ENCODE measurements around the gene SLC28A2. TPM values are rescaled to one million over a fixed set of nuclear protein-coding genes. Genes with fewer than 3 reads are reported as not detected.
"Not testable (repeated sequence)": the region's sequence is repeated elsewhere in the genome, so short reads cannot be mapped to it uniquely, and the experiment has no call there.

The SLC28A2 gene
- total RNA-seq, 4 donors from 2014 or later: not detected

DNA sequence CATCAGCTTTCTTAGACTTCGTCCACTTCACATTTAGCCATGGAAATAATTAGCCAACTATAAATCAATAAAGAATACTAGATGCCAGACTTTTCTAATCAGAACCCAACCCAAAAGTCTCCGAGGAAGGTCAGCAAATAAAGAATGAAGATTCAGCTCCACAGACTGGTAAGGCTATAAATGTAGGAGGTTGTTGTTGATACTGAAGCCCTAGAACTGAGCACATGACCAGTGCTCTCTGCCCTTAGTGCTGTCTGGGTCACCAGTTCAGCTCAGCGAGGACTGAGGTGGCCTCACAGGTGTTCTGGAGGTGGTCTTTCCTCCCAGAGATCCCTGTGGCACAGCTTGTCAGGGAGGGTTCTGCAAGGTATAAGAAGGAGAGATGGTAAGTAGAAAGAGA lies 20.9 kb upstream of the SLC28A2 start:
- intact Hi-C loops (cut with DNase I; ENCODE audit: low total_unique reads): no loop called here
- TF ChIP-seq POLR2A (IDR thresholded peaks at IDR 0.05) (no peak), CTCF (IDR thresholded peaks at IDR 0.05) (no peak)
- 71 to 77% methylated on average over 3 of the region's 3 CpGs for WGBS, 2 donors
- DNase-seq (ENCODE audit: low spot score in 2 of 2): no peak
- H3K4me3 ChIP-seq (ENCODE audit: low read depth, poor library complexity, severe bottlenecking): no peak overlapping the region

GRCh38 chr15:45231864-45232562 lies 20.0 kb upstream of the SLC28A2 start:
- no peak overlapping the region for H3K4me3 ChIP-seq (ENCODE audit: low read depth, poor library complexity, severe bottlenecking)
- TF ChIP-seq CTCF (IDR thresholded peaks at IDR 0.05): no peak
- no peak for TF ChIP-seq POLR2A (IDR thresholded peaks at IDR 0.05)
- DNase-seq (ENCODE audit: low spot score in 2 of 2): no peak
- intact Hi-C loops (cut with DNase I; ENCODE audit: low total_unique reads): no loop called here
- WGBS, 2 donors: 86 to 89% methylated on average over 4 of the region's 4 CpGs

DNA sequence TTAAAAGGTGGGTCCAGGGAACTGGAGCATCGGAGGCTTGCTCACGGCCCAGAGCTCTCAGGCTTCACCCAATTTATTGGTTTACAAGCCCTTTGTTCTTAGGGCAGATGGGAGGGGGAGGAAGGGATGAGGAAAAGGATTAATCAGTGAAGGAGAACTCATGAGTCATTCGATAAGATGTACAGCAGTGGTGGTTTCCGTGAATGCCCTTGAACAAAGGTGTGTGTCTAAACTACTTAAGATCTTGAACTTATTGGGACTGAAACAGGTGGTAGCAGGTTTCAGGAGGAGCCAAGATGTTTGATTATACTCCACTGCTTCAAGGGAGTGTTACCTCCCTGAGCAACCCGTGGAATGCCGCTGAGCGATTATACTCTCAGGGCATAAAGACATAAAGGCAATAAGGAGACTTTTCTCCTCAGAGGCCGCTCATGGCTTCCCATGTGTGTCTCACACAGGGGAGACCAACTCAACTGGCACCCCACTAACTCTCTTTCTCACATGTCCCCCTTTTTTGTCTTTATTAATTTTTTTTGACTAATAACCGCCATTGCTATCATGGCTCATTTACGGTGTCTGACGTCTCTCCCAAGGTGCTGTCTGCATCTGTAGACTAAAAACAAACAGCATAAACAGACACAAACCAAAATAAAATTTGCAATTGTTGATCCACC lies 17.3 kb upstream of the SLC28A2 start:
- intact Hi-C loops (cut with DNase I; ENCODE audit: low total_unique reads): no loop called here
- 68 to 86% methylated on average over 11 of the region's 11 CpGs for WGBS, 2 donors
- TF ChIP-seq POLR2A (IDR thresholded peaks at IDR 0.05): no peak
- TF ChIP-seq CTCF (IDR thresholded peaks at IDR 0.05): no peak
- DNase-seq (ENCODE audit: low spot score in 2 of 2): no peak
- H3K4me3 ChIP-seq (ENCODE audit: low read depth, poor library complexity, severe bottlenecking): no peak overlapping the region

DNA sequence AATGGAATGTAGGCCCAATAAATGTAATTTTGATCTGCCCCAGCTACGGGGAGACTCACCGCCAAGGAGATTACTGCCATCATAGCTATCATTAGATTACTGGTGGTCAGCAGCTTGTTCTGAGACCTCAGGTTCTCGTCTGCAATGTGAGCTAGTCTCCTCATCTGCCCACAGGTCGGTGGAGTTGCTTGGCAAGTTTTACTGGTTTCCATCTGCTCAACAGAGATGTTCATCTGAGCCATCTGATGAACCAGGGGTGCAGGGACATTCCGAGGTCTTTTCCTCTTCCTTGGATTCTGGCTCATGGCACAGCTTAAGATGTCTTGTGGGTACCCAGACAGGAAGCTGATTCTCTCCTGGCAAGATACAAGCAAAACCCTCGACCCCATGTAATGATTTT lies 15.2 kb upstream of the SLC28A2 start:
- H3K4me3 ChIP-seq (ENCODE audit: low read depth, poor library complexity, severe bottlenecking); DNase-seq (ENCODE audit: low spot score in 2 of 2); intact Hi-C loops (cut with DNase I; ENCODE audit: low total_unique reads): not testable (repeated sequence)
- 47 to 51% methylated on average over 6 of the region's 6 CpGs for WGBS, 2 donors

DNA sequence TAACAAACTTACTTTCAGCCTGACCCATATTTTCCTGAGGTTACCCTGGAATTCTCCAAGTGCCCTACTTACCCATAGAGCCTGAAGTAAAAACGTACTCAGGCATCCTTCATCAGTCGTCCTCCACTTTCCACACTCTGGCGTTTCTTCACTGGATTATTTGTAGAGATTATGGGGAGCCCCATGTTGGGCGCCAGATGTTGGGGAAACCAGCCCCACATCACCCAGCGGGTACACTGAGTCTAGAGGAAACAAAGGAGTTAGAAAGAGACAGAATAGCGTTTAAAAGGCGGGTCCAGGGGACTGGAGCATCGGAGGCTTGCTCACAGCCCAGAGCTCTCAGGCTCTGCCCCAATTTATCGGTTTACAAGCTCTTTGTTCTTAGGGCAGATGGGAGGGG lies 9.7 kb upstream of the SLC28A2 start:
- no peak overlapping the region for H3K4me3 ChIP-seq (ENCODE audit: low read depth, poor library complexity, severe bottlenecking)
- no peak for TF ChIP-seq CTCF (IDR thresholded peaks at IDR 0.05)
- no peak for TF ChIP-seq POLR2A (IDR thresholded peaks at IDR 0.05)
- 72 to 77% methylated on average over 9 of the region's 9 CpGs for WGBS, 2 donors
- intact Hi-C loops (cut with DNase I; ENCODE audit: low total_unique reads): no loop called here
- no peak for DNase-seq (ENCODE audit: low spot score in 2 of 2)

- intact Hi-C loops (cut with DNase I; ENCODE audit: low total_unique reads): no loop called here
- TF ChIP-seq POLR2A (IDR thresholded peaks at IDR 0.05): no peak
- TF ChIP-seq CTCF (IDR thresholded peaks at IDR 0.05): no peak
- no peak overlapping the region for H3K4me3 ChIP-seq (ENCODE audit: low read depth, poor library complexity, severe bottlenecking)
- WGBS, 2 donors: 88 to 92% methylated on average over 4 of the region's 4 CpGs
- DNase-seq (ENCODE audit: low spot score in 2 of 2): no peak
Observed at GRCh38 chr15:45249125-45249780, 2.8 kb upstream of the SLC28A2 start.

Data from lower leg skin (tissue), 4 donors.